T-cell (primary cell): ENCODE measurements around the gene STIP1. TPM values are rescaled to one million over a fixed set of nuclear protein-coding genes. Genes with fewer than 3 reads are reported as not detected.
A peak's percentile ranks its signal among the peaks of the same experiment; 100 is the strongest.

Experiments used
- ATAC-seq, 4 experiments: fragments of 200-7000 bp in 3 of 4; fragments of 150-1000 bp in 1 of 4; cut with Tn5 transposase; replicated peaks in 1 of 4; 1 replicate in 3 of 4; 2 replicates in 1 of 4; pipeline ENCODE4 v1.10.0; 2021; ENCODE audit warnings: moderate library complexity in 3 of 4, mild to moderate bottlenecking in 2 of 4, moderate number of reproducible peaks in 1 of 4
- CTCF ChIA-PET, 2 donors: fragments of 300-600 bp; sonication (Branson Sonifier 250); formaldehyde crosslinking; loops; one replicate each; lab custom pipeline; 2022; ENCODE audit warnings: antibody characterized with exemption in 2 of 2; lab: Charles Lee
- POLR2A ChIA-PET, 2 donors: fragments of 300-600 bp; sonication (Branson Sonifier 250); formaldehyde crosslinking; loops; one replicate each; lab custom pipeline; 2022; ENCODE audit warnings: antibody characterized with exemption in 2 of 2; lab: Charles Lee
- DNase-seq, 35 experiments: peaks; one replicate each; pipeline versions ENCODE4 v3.0.0 to v3.0.0-alpha.2; 2013 to 2023
- H3K27ac ChIP-seq: one replicate; pipeline ENCODE4 v1.5.1; 2013; ENCODE audit warnings: low read length
- H3K27me3 ChIP-seq, 2 experiments: replicated peaks in 1 of 2; 1 replicate in 1 of 2; 2 replicates in 1 of 2; pipeline versions ENCODE4 v1.6.1 to v1.7.0; 2013; ENCODE audit warnings: low read length in 1 of 2, mixed read lengths in 1 of 2; ENCODE audit not compliant: control insufficient read depth in 2 of 2, insufficient read depth in 2 of 2; ENCODE audit errors: extremely low read depth in 1 of 2
- H3K36me3 ChIP-seq, 2 donors: 1 replicate in 1 of 2; 2 replicates in 1 of 2; pipeline versions ENCODE4 v1.6.1 to v1.7.0; 2013; ENCODE audit warnings: low read length in 1 of 2; ENCODE audit not compliant: control insufficient read depth in 2 of 2, insufficient read depth in 1 of 2; ENCODE audit errors: extremely low read depth in 1 of 2
- H3K4me1 ChIP-seq, 2 experiments: 1 replicate in 1 of 2; 2 replicates in 1 of 2; pipeline versions ENCODE4 v1.6.1 to v1.7.0; 2013; ENCODE audit warnings: low read length in 2 of 2, mixed read lengths in 1 of 2; ENCODE audit not compliant: insufficient read depth in 2 of 2, control insufficient read depth in 1 of 2; ENCODE audit errors: extremely low read depth in 1 of 2
- H3K4me3 ChIP-seq, 2 donors: 1 replicate in 1 of 2; 2 replicates in 1 of 2; pipeline versions ENCODE4 v1.5.1 to v1.7.0; 2013; ENCODE audit warnings: mild to moderate bottlenecking in 2 of 2, low read length in 1 of 2, moderate library complexity in 1 of 2; ENCODE audit not compliant: control insufficient read depth in 1 of 2; ENCODE audit errors: extremely low read depth in 1 of 2
- H3K9me3 ChIP-seq: 2 replicates; pipeline ENCODE4 v1.7.0; 2013
- H3K27ac Mint-ChIP-seq, 2 donors: one replicate each; pipeline ENCODE4 v1.8.0; 2020 to 2021; ENCODE audit warnings: mild to moderate bottlenecking in 2 of 2, mixed read lengths in 2 of 2
- H3K27me3 Mint-ChIP-seq, 2 donors: one replicate each; pipeline ENCODE4 v1.8.0; 2021 to 2022; ENCODE audit warnings: mixed read lengths in 2 of 2
- H3K36me3 Mint-ChIP-seq: one replicate; pipeline ENCODE4 v1.8.0; 2021; ENCODE audit warnings: mixed read lengths
- H3K4me1 Mint-ChIP-seq, 3 donors: one replicate each; pipeline ENCODE4 v1.8.0; 2020 to 2022; ENCODE audit warnings: mixed read lengths in 3 of 3, mild to moderate bottlenecking in 1 of 3
- H3K4me3 Mint-ChIP-seq, 3 donors: one replicate each; pipeline ENCODE4 v1.8.0; 2020 to 2022; ENCODE audit warnings: mild to moderate bottlenecking in 3 of 3, mixed read lengths in 3 of 3, moderate library complexity in 3 of 3
- H3K9me3 Mint-ChIP-seq, 3 donors: one replicate each; pipeline ENCODE4 v1.8.0; 2020 to 2022; ENCODE audit warnings: mixed read lengths in 3 of 3
- WGBS: methylation state at CpG from one replicate; pipeline ENCODE4 v1.1.5; 2013; ENCODE audit warnings: missing lambda C conversion rate; ENCODE audit not compliant: insufficient coverage; 5-methylcytosine and 5-hydroxymethylcytosine counted together
- total RNA-seq, 35 experiments: library from RNA in 6 of 35; stranded (reverse) in 6 of 35; fragments of 120-200 nt in 1 of 35; gene quantifications; one replicate each; pipeline versions ENCODE4 v1.2.1 to v1.2.4 and lab custom pipeline; 2013 to 2026

STIP1 gene
- total RNA-seq, 5 donors from 2014 or later (not counting 1 experiment from before 2014, with no cell fraction given) = 61.1 to 133 (median 107) TPM

GRCh38 chr11:64225608-64226506 lies 39.9 kb downstream of the STIP1 start, which contains the start of the genes NUDT22 and TRPT1:
NUDT22 (plus strand) TSS chr11:64226274; CDS start chr11:64226653, 379 bp downstream.
TRPT1 (minus strand) TSS chr11:64226186; CDS start chr11:64225860, 326 bp downstream.
- Histone ChIP-seq H3K36me3 (peaks cover 11 to 20% of the 10 kb centered on the region in 2 donors), H3K4me3 (peak within 1 kb of the TSS; percentile 78 to 96), H3K27ac (peak within 1 kb of the TSS; percentile 76), H3K27me3 (no peaks in the 10 kb centered on the region), H3K4me1 (peaks cover 15 to 63% of the 10 kb centered on the region in 2 experiments), H3K9me3 (no peaks in the 10 kb centered on the region)
- ATAC-seq = peak; percentile 76 to 80 (median 78)
- ChIA-PET CTCF (interaction anchor here (0.5 to 1.6 kb wide), 7 partner anchors 12 to 92 kb away, joined by 3 to 9 read pairs (median 3); partner anchors contain the start of genes FERMT3 (in 1 of the 2), PRDX5 (in 1 of the 2) and TRMT112 (in 1 of the 2)), POLR2A (interaction anchor here (0.5 to 0.6 kb wide), 3 partner anchors 14 to 1662 kb away, joined by 3 to 4 read pairs (median 4); partner anchors contain the start of gene FIBP (in 1 of the 2))
- peak; percentile 70 to 96 (median 87) for DNase-seq
- under 1% methylated on average over 45 of the region's 54 CpGs for WGBS
- H3K27ac Mint-ChIP-seq = peak within 1 kb of the TSS; percentile 88
- H3K4me1 Mint-ChIP-seq = peaks cover 34 to 44% (median 38%) of the 10 kb centered on the region in 3 donors
- H3K27me3 Mint-ChIP-seq = no peaks in the 10 kb centered on the region
- peak within 1 kb of the TSS; percentile 80 to 92 (median 86) for H3K4me3 Mint-ChIP-seq
- no peaks in the 10 kb centered on the region for H3K36me3 Mint-ChIP-seq
- no peaks in the 10 kb centered on the region for H3K9me3 Mint-ChIP-seq

GRCh38 chr11:64226507-64227051 lies 40.6 kb downstream of the STIP1 start:
- ChIA-PET CTCF (interaction anchor here (0.5 to 1.6 kb wide), 6 partner anchors 12 to 91 kb away, joined by 3 to 9 read pairs (median 4); partner anchors contain the start of genes FERMT3 (in 1 of the 2), PRDX5 (in 1 of the 2) and TRMT112 (in 1 of the 2)), POLR2A (interaction anchor here in 1 of 2 donors (0.5 kb wide), 1 partner anchor 46 kb away, joined by 4 read pairs; no protein-coding TSS in a partner anchor)
- Histone ChIP-seq H3K27me3 (no peaks in the 10 kb centered on the region), H3K27ac (peak overlapping the region; percentile 76), H3K36me3 (peaks cover 11 to 15% of the 10 kb centered on the region in 2 donors), H3K9me3 (no peaks in the 10 kb centered on the region), H3K4me1 (peaks cover 18 to 70% of the 10 kb centered on the region in 2 experiments), H3K4me3 (peak overlapping the region; percentile 78 to 96)
- Mint-ChIP-seq H3K27me3 (no peaks in the 10 kb centered on the region), H3K4me1 (peaks cover 35 to 48% (median 41%) of the 10 kb centered on the region in 3 donors), H3K9me3 (no peaks in the 10 kb centered on the region), H3K4me3 (peak overlapping the region; percentile 80 to 92 (median 86)), H3K27ac (peak overlapping the region; percentile 84 to 88), H3K36me3 (no peaks in the 10 kb centered on the region)
- WGBS = under 1% methylated on average over 26 of the region's 26 CpGs
- peak in 26 of 35 experiments; percentile 28 to 69 (median 44) for DNase-seq
- peak; percentile 31 to 46 (median 40) for ATAC-seq

GRCh38 chr11:64227405-64227956 lies 41.5 kb downstream of the STIP1 start:
- DNase-seq = no peak
- no peaks in the 10 kb centered on the region for H3K27me3 ChIP-seq
- no peak for ATAC-seq
- peaks cover 43 to 56% (median 49%) of the 10 kb centered on the region in 3 donors for H3K4me1 Mint-ChIP-seq
- H3K36me3 ChIP-seq = peaks cover 11% of the 10 kb centered on the region in 2 donors
- WGBS = 100% methylated on average over 1 of the region's 3 CpGs
- no peaks in the 10 kb centered on the region for H3K27me3 Mint-ChIP-seq
- POLR2A ChIA-PET = no interaction called here
- peak overlapping the region; percentile 84 to 88 for H3K27ac Mint-ChIP-seq
- no peaks in the 10 kb centered on the region for H3K9me3 Mint-ChIP-seq
- H3K4me3 Mint-ChIP-seq = peak overlapping the region; percentile 80 to 92 (median 86)
- peak overlapping the region; percentile 78 to 96 for H3K4me3 ChIP-seq
- peaks cover 18 to 74% of the 10 kb centered on the region in 2 experiments for H3K4me1 ChIP-seq
- no peaks in the 10 kb centered on the region for H3K9me3 ChIP-seq
- H3K27ac ChIP-seq = peak overlapping the region; percentile 76
- CTCF ChIA-PET = interaction anchor here (1.4 to 1.6 kb wide), 2 partner anchors 21 to 74 kb away, joined by 3 to 4 read pairs; partner anchors contain the start of gene FERMT3 (in 1 of the 2)
- no peaks in the 10 kb centered on the region for H3K36me3 Mint-ChIP-seq

- Histone ChIP-seq H3K9me3 (no peaks in the 10 kb centered on the region), H3K4me1 (peaks cover 18 to 82% of the 10 kb centered on the region in 2 experiments), H3K27ac (peak overlapping the region; percentile 77), H3K27me3 (no peaks in the 10 kb centered on the region), H3K4me3 (no peak overlapping the region), H3K36me3 (peaks cover 0 to 4% of the 10 kb centered on the region in 2 donors)
- H3K27me3 Mint-ChIP-seq = no peaks in the 10 kb centered on the region
- H3K9me3 Mint-ChIP-seq = no peaks in the 10 kb centered on the region
- 78% methylated on average over 6 of the region's 12 CpGs for WGBS
- H3K36me3 Mint-ChIP-seq = no peaks in the 10 kb centered on the region
- peaks cover 56 to 62% (median 62%) of the 10 kb centered on the region in 3 donors for H3K4me1 Mint-ChIP-seq
- ATAC-seq = no peak
- peak overlapping the region; percentile 88 to 91 for H3K27ac Mint-ChIP-seq
- POLR2A ChIA-PET = no interaction called here
- CTCF ChIA-PET = interaction anchor here in 1 of 2 donors (0.8 kb wide), 1 partner anchor 25 kb away, joined by 3 read pairs; no protein-coding TSS in a partner anchor
- peak overlapping the region; percentile 82 to 92 (median 88) for H3K4me3 Mint-ChIP-seq
- no peak for DNase-seq
Measured at GRCh38 chr11:64229090-64229743, 43.2 kb downstream of the STIP1 start.

- Mint-ChIP-seq H3K36me3 (no peaks in the 10 kb centered on the region), H3K27me3 (no peaks in the 10 kb centered on the region), H3K27ac (peak overlapping the region; percentile 88 to 91), H3K4me1 (peaks cover 56 to 61% (median 60%) of the 10 kb centered on the region in 3 donors), H3K9me3 (no peaks in the 10 kb centered on the region), H3K4me3 (peak overlapping the region; percentile 82 to 92 (median 88))
- WGBS = 65% methylated on average over 9 of the region's 13 CpGs
- Histone ChIP-seq H3K27ac (peak overlapping the region; percentile 77), H3K4me3 (peak overlapping the region; percentile 75 to 76), H3K36me3 (peaks cover 0 to 4% of the 10 kb centered on the region in 2 donors), H3K27me3 (no peaks in the 10 kb centered on the region), H3K9me3 (no peaks in the 10 kb centered on the region), H3K4me1 (peaks cover 18 to 77% of the 10 kb centered on the region in 2 experiments)
- CTCF ChIA-PET = interaction anchor here in 1 of 2 donors (0.6 to 0.8 kb wide), 3 partner anchors 26 to 220 kb away, joined by 3 read pairs; no protein-coding TSS in a partner anchor
- DNase-seq = no peak
- POLR2A ChIA-PET = interaction anchor here in 1 of 2 donors (0.7 kb wide), 1 partner anchor 11 kb away, joined by 4 read pairs; no protein-coding TSS in a partner anchor
- ATAC-seq = no peak
Measured at GRCh38 chr11:64229744-64230170, 43.8 kb downstream of the STIP1 start.
